ENCODE results near the gene JAG2.

Gene JAG2

DNA sequence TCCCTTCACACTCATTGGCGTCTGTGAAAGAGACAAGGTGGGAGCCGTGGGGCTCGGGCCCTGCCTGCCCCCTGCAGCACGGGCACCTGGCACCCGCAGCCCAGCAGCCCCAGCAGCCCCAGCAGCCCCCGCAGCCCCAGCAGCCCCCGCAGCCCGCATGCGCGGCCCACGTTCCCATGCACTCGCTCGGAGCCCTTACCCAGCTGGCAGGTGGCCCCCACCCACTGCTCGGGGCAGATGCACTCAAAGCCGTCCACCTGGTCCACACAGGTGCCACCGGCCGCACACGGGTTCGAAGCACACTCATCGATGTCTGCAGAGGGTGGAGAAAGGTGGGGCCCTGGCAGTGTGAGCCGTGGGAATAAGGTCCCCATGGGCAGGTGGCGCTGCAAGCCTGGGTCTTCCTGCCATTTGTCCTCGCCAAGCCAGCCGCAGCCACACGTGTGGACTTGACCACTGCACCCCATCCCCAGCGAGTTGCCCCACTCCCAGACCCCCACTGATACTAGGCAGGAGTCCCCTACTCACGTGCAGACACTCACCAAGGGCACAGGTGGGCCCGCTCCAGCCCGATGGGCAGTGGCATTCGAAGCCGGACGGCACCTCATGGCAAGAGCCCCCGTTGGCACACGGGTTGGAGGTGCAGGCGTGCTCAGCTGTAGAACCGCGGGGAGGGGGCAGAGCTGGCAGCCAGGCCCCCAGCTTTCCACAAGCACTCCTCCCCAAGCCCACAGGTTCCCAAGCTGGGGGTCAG is 17.3 kb downstream of the JAG2 start:
- no peaks in the 10 kb centered on the region for H3K36me3 ChIP-seq (ENCODE audit: control insufficient read depth, low read depth, low read length)
- H3K9me3 ChIP-seq (ENCODE audit: control insufficient read depth, low read depth, low read length) = no peaks in the 10 kb centered on the region
- no peak overlapping the region for H3K27ac ChIP-seq (ENCODE audit: low read length)
- H3K27me3 ChIP-seq (ENCODE audit: control insufficient read depth, insufficient read depth, low read length) = no peaks in the 10 kb centered on the region
- H3K9ac ChIP-seq (ENCODE audit: low read length) = no peak overlapping the region
- no peaks in the 10 kb centered on the region for H3K4me1 ChIP-seq (ENCODE audit: control insufficient read depth, low read depth, low read length)
- no peak overlapping the region for H3K4me3 ChIP-seq (ENCODE audit: low read length)

DNA sequence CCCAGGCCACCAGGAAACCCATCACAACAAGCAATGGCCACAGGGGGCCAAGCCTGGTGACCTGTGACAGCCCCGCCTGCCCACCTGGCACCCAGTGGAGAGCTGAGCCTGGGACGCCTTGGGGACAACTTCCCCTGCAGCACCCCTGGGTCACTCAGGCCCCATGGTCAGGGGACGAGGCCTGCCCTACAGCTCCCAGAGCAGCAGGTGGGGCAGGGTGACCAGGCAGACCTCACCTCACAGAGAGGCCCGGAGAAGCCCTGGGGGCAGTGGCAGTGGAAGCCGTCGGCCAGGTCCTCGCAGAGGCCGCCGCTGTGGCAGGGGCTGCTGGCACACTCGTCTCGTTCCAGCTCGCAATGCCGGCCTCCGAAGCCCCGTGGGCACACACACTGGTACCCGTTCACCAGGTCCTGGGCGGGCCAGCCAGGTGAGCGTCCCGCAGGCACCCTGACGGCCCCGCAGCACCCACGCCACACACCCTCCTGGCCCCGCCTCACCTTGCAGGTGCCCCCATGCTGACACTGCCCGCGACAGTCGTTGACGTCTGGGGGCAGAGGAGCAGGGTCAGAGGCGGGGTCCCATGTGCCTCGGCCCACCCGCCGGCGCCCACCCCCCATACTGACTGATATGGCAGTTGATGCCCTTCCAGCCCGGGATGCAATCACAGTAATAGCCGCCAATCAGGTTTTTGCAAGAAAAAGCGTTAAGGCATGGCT is 18.1 kb downstream of the JAG2 start:
- Histone ChIP-seq H3K4me1 (ENCODE audit: control insufficient read depth, low read depth, low read length) (no peaks in the 10 kb centered on the region), H3K27me3 (ENCODE audit: control insufficient read depth, insufficient read depth, low read length) (no peaks in the 10 kb centered on the region), H3K27ac (ENCODE audit: low read length) (no peak overlapping the region), H3K9me3 (ENCODE audit: control insufficient read depth, low read depth, low read length) (no peaks in the 10 kb centered on the region), H3K36me3 (ENCODE audit: control insufficient read depth, low read depth, low read length) (no peaks in the 10 kb centered on the region), H3K4me3 (ENCODE audit: low read length) (no peak overlapping the region), H3K9ac (ENCODE audit: low read length) (no peak overlapping the region)

DNA sequence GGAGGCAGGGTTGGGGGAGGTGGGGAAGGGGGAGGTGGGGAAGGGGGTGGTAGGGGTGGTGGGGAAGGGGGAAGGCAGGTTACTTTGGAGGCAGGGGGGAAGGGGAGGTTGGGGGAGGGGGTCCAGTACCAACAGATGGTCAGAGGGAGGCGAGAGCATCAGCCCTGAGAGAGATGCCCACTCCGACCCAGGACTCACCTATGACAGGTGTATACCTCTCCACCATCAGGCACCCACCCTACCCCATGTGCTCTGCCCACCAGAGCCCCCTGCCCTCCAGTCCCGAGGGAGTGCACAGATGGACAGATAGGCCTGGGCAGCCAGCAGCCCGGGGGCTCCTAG is 18.6 kb downstream of the JAG2 start:
- H3K4me3 ChIP-seq (ENCODE audit: low read length) = no peak overlapping the region
- no peaks in the 10 kb centered on the region for H3K4me1 ChIP-seq (ENCODE audit: control insufficient read depth, low read depth, low read length)
- H3K27ac ChIP-seq (ENCODE audit: low read length) = no peak overlapping the region
- no peak overlapping the region for H3K9ac ChIP-seq (ENCODE audit: low read length)
- H3K27me3 ChIP-seq (ENCODE audit: control insufficient read depth, insufficient read depth, low read length) = no peaks in the 10 kb centered on the region
- no peaks in the 10 kb centered on the region for H3K36me3 ChIP-seq (ENCODE audit: control insufficient read depth, low read depth, low read length)
- H3K9me3 ChIP-seq (ENCODE audit: control insufficient read depth, low read depth, low read length) = no peaks in the 10 kb centered on the region

DNA sequence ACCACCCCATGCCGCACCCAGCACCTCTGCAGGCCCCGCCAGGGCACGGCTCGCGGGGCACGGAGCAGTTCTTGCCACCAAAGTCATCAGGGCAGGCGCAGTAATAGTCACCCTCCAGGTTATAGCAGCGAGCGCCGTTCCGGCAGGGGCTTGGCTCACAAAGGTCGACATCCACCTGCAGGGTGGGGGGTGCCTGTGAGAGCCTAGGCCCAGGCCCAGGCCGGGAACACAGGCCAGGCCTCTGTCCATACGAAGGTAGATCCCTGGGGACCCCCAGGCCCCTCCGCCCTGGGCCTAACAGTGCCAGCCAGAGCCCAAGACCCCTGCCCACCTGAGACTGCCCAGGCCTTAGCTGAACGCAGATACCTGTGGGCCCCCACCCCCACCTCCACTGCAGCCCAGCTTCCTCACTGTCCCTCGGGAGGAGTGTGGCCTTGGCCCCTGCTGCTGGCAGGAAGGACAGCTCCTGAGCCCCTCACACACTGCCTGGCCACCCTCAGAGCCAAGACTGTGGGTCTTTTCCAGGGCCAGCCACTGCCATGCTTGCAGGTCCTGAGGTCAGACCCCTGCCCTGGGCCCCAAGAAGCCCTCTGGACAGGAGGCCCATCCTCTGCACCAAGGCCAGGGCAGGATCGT is 19.3 kb downstream of the JAG2 start:
- H3K4me1 ChIP-seq (ENCODE audit: control insufficient read depth, low read depth, low read length) = no peaks in the 10 kb centered on the region
- H3K27me3 ChIP-seq (ENCODE audit: control insufficient read depth, insufficient read depth, low read length) = no peaks in the 10 kb centered on the region
- no peaks in the 10 kb centered on the region for H3K9me3 ChIP-seq (ENCODE audit: control insufficient read depth, low read depth, low read length)
- H3K9ac ChIP-seq (ENCODE audit: low read length) = no peak overlapping the region
- no peaks in the 10 kb centered on the region for H3K36me3 ChIP-seq (ENCODE audit: control insufficient read depth, low read depth, low read length)
- no peak overlapping the region for H3K4me3 ChIP-seq (ENCODE audit: low read length)
- H3K27ac ChIP-seq (ENCODE audit: low read length) = no peak overlapping the region

DNA sequence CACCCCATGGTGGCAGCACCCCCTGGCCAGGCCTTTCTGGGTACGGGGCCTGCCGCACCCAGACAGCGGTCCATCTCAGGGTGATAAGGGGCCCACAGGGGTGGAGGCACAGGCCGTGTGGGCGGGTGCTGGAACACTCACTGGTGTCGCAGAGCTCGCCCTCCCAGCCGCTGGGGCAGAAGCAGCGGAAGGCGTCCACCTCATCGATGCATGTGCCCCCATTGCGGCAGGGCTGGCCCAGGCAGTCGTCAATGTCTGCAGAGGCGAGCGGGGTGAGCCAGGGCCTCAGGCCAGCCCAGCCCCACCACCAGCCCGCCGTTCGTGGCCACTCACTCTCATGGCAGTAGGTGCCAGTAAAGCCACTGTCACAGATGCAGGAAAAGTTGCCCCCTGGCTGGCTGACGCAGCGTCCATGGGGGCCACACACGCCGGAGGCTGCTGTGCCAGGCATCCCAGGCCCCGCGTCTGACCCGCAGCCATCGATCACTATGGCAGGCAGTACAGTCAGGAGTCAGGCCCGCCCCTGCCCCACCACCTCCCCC is 19.9 kb downstream of the JAG2 start:
- Histone ChIP-seq H3K4me3 (ENCODE audit: low read length) (no peak overlapping the region), H3K36me3 (ENCODE audit: control insufficient read depth, low read depth, low read length) (no peaks in the 10 kb centered on the region), H3K27me3 (ENCODE audit: control insufficient read depth, insufficient read depth, low read length) (no peaks in the 10 kb centered on the region), H3K9ac (ENCODE audit: low read length) (no peak overlapping the region), H3K9me3 (ENCODE audit: control insufficient read depth, low read depth, low read length) (no peaks in the 10 kb centered on the region), H3K4me1 (ENCODE audit: control insufficient read depth, low read depth, low read length) (no peaks in the 10 kb centered on the region), H3K27ac (ENCODE audit: low read length) (no peak overlapping the region)

DNA sequence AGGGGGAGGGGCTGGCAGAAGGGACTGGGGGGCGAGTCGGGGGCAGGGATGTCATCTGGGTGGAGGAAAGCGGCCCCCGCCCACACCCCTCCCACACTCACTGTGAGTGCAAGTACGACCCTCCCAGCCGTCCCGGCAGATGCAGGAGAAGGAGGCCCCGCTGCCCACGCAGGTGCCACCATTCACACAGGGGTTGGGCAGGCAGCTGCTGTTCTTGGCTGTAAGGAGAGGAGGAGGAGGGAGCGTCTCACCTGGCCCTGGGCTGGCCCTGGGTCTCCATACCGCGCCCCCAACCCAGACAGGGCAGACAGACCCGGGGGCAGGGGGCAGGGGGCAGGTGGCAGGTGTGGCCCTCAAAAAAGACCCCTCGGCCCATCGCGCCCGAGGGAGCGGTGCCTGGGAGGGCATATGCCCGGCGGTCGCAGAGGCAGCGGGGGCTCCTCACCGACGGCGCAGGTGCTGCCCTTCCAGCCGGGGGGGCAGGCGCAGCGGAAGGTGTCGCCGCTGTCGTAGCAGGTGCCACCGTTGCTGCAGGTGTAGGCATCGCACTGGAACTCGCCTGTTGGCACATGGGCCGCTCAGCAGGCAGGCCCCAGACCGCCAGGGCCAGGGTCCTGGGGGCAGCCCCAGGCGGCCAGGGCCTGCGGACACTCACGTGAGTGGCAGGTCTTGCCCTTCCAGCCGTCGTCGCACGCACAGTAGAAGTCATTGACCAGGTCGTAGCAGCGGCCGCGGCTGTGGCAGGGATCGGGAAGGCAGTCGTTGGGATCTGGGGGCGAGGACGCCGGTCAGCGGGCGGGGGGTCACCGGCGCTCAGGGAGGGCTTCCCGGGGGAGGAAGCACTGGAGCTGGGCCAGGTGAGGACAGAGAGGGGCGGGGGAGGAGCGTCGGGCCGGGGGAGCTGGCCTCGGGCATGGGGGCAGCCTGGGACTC is 20.6 kb downstream of the JAG2 start:
- H3K4me3 ChIP-seq (ENCODE audit: low read length) = no peak overlapping the region
- H3K27me3 ChIP-seq (ENCODE audit: control insufficient read depth, insufficient read depth, low read length) = no peaks in the 10 kb centered on the region
- H3K27ac ChIP-seq (ENCODE audit: low read length) = no peak overlapping the region
- no peaks in the 10 kb centered on the region for H3K9me3 ChIP-seq (ENCODE audit: control insufficient read depth, low read depth, low read length)
- no peaks in the 10 kb centered on the region for H3K4me1 ChIP-seq (ENCODE audit: control insufficient read depth, low read depth, low read length)
- H3K36me3 ChIP-seq (ENCODE audit: control insufficient read depth, low read depth, low read length) = no peaks in the 10 kb centered on the region
- H3K9ac ChIP-seq (ENCODE audit: low read length) = no peak overlapping the region

DNA sequence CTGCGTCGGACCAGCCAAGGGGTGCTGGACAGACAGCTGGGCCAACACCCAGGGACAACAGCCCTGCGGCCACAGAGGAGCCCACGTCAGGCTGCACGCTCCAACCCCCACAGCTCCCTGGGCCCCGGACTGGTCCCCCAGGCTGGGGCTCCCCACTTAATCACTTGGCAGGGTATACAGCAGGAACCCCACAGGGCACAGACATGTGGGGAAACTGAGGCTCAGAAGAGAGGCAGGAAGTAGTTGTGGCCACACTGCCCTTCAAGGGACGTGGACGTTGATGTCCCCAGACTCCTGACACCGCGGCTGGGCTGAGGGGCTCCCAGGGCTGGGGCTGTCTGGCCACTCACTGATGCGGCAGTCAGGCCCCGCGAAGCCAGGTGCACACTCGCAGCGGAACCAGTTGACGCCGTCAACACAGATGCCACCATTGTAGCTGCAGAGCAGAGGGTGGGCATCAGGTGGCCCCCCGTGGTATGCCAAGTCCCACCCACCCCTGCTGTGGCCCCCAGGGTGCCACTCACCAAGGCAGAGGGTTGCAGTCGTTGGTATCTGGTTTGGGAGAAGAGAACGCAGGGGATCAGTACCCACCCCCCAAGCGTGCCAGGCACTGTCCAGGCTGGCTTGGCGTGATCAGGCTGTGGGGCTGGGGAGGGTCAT is 21.5 kb downstream of the JAG2 start:
- H3K9me3 ChIP-seq (ENCODE audit: control insufficient read depth, low read depth, low read length) = no peaks in the 10 kb centered on the region
- no peaks in the 10 kb centered on the region for H3K4me1 ChIP-seq (ENCODE audit: control insufficient read depth, low read depth, low read length)
- no peaks in the 10 kb centered on the region for H3K36me3 ChIP-seq (ENCODE audit: control insufficient read depth, low read depth, low read length)
- no peak overlapping the region for H3K9ac ChIP-seq (ENCODE audit: low read length)
- H3K27ac ChIP-seq (ENCODE audit: low read length) = no peak overlapping the region
- no peaks in the 10 kb centered on the region for H3K27me3 ChIP-seq (ENCODE audit: control insufficient read depth, insufficient read depth, low read length)
- no peak overlapping the region for H3K4me3 ChIP-seq (ENCODE audit: low read length)

DNA sequence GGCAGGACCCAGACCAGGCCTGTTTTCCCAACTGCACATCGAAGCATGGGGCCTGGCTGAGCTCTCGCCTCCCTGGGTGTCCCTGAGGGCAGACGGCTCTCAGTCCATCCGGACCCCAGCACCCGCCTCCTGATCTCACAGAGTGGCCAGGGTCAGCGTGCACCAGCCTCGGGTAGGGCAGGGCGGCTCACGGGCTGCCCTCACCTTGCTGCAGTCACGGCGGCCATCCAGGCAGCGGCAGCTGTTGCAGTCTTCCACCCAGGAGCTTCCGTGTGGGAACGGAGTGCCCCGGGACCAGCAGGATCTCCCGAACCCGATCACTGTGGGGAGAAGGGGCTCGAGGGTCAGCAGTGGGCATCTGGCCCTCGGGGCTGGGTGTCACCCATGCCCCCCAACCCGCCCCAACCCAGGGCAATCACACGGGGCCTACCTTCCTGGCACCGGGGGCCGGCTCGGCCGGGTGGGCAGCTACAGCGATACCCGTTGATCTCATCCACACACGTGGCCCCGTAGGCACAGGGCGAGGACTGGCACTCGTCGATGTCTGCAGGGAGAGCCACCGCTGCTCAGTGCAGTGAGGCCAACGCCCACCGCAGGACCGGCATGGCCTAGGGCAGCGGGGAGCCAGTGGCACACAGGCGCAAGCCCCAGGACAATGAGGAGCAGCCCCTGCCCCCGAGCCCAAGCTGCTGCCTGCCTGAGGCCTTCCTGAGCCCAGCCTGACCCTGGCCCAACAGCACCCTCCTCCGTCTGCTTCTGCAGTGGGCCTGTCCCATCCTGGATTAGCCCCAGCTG is 22.2 kb downstream of the JAG2 start:
- H3K36me3 ChIP-seq (ENCODE audit: control insufficient read depth, low read depth, low read length) = no peaks in the 10 kb centered on the region
- H3K9me3 ChIP-seq (ENCODE audit: control insufficient read depth, low read depth, low read length) = no peaks in the 10 kb centered on the region
- no peak overlapping the region for H3K27ac ChIP-seq (ENCODE audit: low read length)
- H3K9ac ChIP-seq (ENCODE audit: low read length) = no peak overlapping the region
- no peaks in the 10 kb centered on the region for H3K27me3 ChIP-seq (ENCODE audit: control insufficient read depth, insufficient read depth, low read length)
- H3K4me3 ChIP-seq (ENCODE audit: low read length) = no peak overlapping the region
- H3K4me1 ChIP-seq (ENCODE audit: control insufficient read depth, low read depth, low read length) = no peaks in the 10 kb centered on the region

DNA sequence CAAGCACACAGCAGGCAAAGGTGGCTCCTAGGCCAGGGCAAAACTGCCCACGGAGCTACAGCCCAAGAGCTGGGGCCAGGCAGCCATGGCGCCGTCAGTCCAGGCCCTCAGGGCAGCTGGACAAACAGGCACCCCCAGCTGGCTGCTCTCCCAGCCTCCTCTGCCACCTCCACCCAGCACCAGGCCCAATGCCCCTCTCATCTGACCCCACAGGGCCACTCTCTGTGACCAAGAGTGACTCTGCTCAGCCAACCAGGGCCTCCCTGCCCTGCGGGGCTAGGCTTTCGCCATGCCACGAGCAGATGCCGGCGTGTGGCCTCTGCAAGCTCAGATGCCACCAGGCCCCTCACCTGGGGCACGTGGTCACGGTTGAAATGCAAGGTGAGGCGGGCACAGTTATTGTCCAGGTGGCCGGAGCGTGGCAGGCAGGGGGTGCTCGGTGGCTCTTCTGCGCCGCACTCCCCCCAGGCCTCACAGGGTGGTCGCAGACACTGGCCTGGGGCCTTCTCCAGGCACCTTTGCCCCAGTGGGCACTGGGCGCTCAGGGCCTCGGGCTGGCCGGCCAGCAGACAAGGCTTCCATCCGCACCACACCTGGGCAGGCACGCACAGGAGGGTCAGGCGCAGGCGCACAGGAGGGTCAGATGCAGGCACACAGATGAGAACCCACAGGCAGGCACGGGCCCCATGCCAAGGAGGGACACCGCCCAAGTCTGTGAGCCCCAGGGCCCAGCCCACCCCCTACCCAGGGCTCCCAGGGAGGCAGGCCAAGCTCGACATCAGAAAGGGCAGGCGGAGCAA is 23.0 kb downstream of the JAG2 start:
- Histone ChIP-seq H3K4me1 (ENCODE audit: control insufficient read depth, low read depth, low read length) (no peaks in the 10 kb centered on the region), H3K36me3 (ENCODE audit: control insufficient read depth, low read depth, low read length) (no peaks in the 10 kb centered on the region), H3K27ac (ENCODE audit: low read length) (no peak overlapping the region)

More for the DNA sequence above, 23.0 kb downstream of the JAG2 start:
- Histone ChIP-seq H3K27me3 (ENCODE audit: control insufficient read depth, insufficient read depth, low read length) (no peaks in the 10 kb centered on the region), H3K9me3 (ENCODE audit: control insufficient read depth, low read depth, low read length) (no peaks in the 10 kb centered on the region), H3K9ac (ENCODE audit: low read length) (no peak overlapping the region), H3K4me3 (ENCODE audit: low read length) (no peak overlapping the region)

All from iPS-18a (cell line).